ENCODE measurements around the gene RSRC1.
A peak's percentile ranks its signal among the peaks of the same experiment; 100 is the strongest.
"Not testable (repeated sequence)": the region's sequence is repeated elsewhere in the genome, so short reads cannot be mapped to it uniquely, and the experiment has no call there.

Gene RSRC1

DNA sequence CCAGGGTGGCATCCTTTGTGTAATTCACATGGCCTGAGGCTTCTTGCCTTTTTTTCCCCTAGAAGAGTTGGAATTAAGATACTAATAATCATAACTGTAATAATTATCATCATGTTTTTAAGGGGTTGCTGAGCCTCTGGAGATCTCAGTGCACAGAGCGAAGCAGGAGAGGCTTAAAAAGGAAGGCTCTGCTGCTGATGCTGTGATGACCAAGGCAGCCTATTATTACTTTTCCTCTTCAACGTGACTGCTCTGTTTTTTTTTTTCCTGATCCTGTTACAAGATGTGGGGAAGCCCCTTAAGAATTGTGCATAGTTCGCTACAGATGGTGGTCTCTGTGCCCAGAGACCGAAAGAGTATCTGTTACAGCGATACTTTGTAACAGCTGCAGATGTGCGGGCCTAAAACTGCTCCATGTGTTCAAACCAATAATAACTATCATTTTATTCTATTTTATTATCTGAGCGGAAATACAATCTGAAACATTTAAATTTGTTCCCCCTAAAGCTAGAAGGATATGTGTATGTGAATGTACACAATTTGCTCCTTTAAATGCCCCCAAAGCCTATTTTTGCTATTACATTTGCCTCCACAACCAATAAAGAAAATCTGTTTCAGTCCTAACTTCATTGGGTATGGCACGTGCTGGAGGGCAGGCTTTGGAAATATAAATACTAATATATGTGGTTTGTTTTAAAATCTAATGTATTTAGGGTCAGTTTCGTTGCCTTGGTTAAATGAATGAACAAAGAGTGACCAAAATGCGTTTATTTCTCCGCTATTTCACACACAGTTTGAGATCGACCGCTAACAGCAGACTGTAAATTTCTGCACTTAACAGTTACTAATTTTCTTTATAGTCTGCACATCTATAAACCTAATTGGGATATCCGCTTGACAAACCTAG, 8.3 kb upstream of the RSRC1 start:
- DNase-seq, result no peak

DNA sequence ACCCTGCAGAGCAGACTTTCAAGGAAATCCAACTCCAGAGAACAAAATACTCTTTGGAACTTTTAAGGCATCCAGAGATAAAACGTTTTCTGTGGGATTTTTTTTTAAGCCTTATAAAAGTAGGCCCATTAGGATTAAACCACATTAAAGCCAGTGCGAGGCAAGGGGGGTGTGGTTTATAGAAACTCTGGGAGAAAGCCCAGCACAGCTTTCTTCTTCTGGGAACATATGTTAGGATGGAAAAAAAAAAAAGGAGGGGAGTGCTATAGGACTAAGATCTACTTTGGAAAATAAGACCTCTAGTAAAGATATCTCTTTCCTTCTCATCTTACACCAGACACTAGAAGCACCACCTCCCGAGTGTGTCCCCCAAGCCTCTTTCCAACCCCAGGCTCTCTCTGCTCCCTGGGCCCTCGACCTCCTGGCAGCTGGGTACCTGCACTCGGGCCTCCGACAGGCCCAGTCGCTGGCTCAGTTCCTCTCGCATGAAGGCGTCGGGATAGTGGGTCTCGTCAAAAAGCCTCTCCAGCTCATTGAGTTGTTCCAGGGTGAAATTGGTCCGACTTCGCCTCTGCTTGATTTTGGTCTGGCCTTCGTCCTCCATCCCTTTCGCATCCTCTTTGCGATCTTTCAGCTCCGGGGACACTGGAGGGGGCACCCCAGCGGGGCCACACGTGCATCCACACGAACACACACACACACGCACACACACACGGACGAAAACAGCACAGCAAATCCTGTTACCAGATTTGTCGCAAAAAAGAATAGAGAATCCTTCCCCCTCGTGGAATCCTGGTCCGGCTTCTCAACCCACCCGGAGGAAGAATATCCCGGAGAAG, 7.4 kb upstream of the RSRC1 start:
- DNase-seq, result no peak

DNA sequence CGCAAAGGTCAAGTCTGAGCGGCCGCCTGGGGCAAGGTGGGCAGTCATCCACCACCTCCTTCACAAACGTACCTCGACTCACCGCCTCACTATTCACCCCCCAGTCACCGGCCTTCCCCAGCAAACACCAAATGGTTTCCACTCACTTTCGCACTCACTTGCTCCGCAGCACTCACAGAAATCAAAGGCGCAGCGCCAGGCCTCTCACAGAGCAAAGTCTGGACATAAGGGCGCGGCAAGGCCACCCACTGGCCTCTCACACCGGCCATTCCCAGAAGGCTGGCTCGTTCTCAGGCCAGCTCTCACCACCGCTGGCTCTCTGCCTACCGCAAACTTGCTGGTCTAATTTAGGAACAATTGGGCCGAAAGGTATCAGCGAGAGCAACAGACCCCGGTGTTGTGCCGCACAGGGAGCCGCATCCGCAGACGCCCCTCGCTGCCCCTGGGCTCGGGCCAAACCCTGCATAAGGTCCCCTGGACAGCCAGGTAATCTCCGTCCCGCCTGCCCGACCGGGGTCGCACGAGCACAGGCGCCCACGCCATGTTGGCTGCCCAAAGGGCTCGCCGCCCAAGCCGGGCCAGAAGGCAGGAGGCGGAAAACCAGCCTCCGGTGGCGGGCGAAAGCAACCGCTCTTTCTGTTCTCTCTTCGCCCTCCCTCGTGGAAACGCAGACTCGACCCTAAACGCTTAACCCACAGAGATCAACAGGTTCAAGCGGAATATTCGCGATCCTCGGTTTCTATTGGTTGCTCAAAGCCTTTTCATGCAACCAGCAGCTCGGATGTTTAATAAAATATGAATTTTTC, 6.6 kb upstream of the RSRC1 start:
- DNase-seq, result no peak

DNA sequence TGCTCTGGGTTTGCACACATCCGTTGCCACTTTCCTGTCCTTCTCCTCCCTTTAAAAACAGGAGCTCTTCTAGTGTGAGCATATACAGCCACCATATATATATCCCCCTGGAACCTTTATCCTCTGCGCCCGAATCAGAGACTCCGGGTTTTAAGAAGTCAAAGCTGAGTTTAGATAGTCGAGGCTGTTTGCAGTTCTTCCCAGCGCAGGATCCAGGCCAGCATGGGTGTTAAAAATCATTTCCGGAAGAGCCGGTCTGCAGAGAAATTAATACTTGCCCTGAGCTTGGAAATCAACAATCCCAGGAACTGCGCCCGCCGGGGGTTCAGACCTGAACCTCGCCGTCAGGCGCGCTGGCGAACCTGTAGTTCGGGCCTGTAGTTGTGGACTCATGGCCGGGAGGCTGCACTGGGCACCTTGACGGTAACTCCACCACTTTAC, 6.0 kb upstream of the RSRC1 start:
- DNase-seq, result no peak

DNA sequence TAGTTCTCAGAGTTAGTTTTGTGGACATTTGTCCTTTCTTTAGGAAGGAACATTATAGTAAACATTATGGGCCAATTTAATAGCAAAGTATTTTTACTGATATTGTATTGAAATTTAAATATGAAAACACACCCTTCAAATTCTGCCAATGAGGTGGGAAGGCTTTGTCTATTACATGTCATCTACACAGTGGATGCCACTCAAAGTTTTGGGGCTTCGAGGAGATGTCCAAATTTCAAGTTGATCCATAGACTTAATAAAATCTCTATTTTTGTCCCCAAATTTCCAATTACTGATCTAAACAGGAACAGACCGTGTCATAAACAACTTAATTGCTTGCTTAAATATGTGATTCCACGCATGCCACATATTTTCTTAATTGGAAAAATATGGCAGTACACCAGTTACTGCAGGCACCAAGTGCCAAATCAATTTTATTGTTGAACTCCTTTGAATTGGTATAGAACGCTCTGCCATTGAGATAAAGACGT, 5.4 kb upstream of the RSRC1 start:
- no peak for DNase-seq

DNA sequence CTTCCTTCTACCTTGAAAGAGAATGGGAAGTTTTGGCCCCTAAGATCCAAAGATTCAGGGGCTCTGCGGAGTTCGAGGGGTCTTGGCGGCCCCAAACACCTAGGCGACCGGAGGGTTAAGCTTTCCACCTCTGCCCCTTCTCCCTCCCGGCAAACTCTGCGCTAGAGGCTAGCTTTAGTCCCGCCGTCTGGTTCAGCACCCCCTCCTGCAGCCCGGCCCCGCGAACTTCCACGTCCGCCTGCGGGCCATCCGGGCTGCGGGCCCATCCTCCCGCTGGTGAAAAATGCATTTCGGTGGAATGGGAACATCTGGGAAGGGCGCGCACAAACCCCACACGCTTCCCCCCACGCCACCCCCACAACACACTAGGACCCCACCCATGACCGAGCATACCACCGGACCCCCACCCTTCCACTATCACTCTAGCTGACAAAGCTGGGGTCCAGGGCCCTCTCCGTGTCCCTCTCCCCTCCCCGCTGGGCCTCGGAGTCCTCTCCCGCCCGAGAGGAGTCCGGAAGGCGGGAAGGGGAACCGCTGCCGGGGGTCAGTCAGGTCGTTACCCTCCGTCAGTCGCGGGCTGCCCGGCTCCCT, 4.7 kb upstream of the RSRC1 start:
- no peak for DNase-seq

DNA sequence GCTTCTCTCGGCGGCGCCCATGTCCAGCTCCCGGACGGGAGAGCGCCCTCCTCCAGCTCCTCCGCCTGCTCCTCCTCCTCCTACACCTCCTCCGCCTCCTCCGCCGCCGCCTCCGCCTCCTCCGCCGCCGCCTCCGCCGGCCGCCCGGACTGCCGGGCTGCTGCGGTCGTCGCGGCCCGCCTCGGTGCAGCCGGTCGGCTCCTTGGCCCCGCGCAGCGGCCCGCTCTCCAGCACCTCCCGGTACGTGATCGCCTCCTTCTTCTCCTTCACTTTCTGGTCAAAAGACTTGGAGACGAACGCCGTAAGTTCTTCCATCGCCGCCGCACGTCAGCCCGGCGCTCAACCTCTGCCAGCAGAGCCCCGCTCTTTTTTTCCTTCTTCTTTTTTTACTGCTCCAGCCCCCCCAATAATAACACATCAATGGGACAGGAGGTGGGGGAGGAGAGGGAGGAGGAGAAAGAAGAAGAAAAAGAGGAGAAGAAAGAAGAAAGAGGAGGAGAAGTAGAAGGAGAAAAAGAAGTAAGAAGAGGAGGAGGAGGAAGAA, 4.1 kb upstream of the RSRC1 start:
- DNase-seq, result no peak

DNA sequence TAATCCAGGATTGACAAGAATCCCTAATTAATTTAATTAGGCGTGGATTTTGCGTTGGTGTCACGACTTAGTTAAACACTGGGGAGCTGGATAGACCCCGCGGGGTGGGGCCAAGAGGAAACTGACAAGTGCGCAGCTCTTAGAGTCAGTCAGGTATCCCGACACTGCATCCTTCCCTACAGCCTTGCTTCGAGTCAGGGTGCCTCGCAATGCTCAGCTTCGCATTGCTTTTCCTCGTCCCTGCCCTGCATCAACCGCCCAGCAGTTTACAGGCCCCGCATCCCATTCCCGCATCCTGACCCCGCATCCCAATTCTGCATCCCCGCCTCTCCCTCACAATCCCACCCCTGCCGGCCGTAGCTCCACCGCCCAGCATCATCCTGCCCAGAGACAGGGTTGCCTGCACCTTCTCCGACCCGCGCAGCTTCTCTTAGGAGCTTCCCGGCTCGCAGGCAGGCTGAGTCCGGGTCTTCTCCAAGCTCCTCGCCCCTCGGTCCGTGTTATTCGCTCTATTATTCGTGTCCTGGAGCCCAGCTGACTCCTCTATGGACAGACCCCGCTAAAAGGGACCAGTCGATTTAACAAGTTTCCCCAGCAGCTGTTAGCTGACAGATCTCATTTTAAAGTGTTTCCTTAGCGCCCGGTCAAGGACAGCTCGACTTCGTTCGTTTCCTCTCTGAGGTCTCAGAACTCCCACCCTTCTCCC, 3.0 kb upstream of the RSRC1 start:
- DNase-seq, result no peak

DNA sequence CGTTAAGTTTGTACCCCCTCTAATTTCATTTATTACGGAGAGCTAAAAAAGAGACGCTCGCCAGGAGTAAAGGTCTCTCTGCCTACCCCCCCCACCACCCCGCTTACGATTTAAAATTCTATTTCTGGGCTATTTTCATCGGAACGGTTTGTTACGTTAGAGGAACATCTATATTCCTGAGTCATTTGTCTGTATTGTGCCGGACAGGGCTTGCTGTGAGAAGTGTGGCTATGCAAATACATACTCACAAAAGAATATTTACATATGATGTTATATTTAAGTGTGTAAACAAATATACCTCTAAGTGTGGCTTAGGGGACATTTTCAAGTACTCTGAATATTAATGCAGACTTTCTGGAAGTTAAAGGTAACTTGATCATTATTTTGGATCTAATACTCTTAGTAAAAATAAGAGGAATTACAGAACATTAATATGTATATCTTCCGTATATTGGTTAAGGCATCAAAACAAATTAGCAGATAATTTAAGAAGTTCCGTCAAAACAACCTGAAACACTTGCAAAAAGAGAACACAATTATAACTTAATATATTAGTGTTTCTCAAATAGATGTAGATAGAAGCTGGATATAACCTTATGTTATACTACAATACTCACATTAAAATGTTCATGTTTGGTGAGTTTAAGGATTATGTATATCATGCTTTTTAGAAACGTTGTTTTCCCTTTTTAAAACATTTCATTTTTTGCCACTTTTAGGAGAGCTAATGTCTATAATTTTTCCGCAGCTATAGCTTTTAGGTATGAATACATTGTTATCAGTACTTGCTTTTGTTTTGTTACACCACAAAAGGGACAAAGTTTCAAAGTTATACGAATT, 2.1 kb upstream of the RSRC1 start:
- peak in 1 of 2 donors; percentile 28 for DNase-seq

DNA sequence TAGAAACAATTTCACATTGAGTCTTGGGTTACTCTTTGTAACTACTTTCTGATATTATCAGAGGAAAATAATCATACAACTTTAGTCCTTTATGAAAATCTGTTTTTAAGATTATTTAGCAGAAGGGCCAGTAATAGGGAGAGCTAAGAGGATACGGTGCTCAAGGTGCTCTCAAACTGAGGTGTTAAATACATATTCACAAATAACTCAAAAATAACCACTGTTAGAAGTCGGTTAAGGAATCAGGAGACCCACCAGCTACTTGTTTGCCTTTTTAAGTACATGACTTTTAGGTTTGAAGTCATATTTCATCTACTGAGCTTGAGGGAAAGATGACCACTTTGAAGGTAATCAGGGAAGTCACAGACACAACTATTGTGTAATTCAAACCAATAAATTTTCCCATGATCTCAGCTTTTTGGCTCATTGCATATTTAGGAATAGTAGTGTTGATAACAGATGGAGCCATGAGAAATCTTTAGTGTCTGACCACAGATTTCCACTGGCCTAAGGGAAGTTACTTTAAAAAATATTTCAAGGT, 1.4 kb upstream of the RSRC1 start:
- peak; percentile 35 to 66 for DNase-seq

DNA sequence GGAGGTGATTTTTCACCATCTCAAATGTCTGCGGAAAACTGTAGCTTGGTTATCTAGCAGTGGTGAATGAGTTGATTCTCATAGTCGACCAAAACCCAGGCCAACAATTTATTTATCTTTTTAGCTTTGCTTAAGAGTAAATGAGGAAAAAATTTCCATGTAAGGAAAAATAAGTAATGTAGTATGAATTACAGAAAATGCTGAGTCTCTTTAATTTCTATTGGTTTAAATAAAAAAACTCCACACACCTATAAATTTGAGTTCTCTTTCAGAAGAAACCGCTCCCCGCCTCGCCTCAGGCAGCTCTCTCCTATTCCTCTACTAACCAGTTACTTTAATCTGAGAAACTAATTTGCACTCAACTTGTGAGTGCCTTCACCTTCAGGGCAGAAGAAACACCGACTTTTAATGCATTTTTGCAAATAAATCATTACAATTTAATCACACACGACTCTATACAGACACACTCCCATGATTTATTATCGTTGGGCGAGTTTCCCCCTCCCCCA, 540 bp upstream of the RSRC1 start:
- DNase-seq, result no peak

DNA sequence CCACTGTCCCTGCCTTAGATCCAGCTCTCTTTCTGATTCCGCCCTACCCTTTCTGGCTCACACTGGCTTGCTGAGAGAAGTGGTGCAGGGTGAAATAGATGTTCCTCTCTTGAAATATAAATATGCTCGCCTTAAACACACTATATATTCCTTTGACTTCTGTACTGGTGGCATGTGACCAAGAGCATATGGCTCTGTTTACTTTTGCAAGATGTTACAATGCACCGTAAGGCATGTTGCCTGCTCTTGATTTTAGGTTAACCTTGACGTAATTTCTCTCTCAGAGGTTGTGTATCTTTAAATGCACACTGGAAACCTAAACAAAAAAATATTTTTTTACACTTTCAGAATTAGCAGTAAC, 749 bp downstream of the RSRC1 start:
- no peak for DNase-seq

DNA sequence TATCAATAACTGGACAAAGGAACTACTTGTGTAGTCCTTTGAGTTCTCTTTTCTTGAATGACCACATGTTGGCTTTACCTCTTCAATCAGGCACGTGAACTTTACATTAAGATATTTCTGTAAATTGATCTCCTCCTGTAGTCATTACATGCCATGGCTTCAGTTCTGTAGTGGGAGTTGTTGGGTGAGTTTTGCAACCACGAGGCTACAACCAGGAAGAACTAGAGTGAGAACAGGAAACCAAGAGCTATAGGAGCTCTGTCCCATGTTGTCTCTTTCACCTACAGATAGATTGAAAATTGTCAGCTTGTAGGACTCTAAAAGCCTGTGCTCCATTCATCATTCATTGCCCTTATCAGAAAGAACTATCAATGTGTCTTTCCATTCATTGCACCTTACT, 2.0 kb downstream of the RSRC1 start:
- no peak for DNase-seq

DNA sequence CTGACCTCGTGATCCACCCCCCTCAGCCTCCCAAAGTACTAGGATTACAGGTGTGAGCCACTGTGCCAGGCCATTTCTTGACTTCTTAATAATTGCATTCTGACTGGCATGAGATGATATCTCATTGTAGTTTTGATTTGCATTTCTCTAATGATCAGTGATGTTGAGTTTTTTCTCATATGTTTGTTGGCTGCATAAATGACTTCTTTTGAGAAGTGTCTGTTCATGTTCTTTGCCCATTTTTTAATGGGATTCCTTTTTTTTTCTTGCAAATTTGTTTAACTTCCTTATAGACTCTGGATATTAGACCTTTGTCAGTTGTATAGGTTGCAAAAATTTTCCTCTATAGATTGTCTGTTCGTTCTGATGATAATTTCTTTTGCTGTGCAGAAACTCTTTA, 3.7 kb downstream of the RSRC1 start:
- DNase-seq, result not testable (repeated sequence)

DNA sequence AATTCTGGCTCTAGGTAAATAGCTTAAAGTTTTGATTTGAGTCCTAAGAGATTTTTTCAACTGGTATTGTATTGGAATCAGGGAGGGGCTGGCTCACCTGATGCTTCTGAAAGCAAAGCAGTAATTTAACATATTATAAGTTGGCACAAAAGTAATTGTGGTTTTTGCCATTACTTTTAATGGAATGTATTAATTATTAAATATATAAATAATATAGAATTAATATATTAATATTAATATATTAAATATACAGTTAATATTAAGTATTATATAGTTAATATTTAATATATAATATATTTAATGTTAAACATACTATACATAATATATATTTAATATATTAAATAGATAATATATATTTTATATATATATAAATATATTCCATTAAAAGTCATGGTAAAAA, 10.4 kb downstream of the RSRC1 start:
- DNase-seq, result no peak

DNA sequence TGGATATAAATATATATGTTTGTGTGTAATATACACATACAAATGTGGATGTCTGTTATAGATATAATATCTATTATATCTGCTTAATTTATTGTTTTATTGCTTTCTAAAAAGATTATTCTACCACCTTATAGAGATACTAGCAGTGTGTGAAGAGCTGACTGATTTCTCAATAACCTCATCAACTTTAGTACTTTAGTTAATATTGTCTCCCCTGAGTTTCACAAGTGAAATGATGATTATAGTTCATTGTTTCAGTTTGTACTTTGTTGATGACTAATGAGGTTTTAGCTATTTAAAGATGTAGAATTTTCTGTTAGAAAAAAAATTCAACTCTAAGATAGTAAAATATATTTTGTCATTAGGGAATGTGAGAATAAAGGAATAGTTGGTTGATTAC, 11.4 kb downstream of the RSRC1 start:
- DNase-seq, result no peak

DNA sequence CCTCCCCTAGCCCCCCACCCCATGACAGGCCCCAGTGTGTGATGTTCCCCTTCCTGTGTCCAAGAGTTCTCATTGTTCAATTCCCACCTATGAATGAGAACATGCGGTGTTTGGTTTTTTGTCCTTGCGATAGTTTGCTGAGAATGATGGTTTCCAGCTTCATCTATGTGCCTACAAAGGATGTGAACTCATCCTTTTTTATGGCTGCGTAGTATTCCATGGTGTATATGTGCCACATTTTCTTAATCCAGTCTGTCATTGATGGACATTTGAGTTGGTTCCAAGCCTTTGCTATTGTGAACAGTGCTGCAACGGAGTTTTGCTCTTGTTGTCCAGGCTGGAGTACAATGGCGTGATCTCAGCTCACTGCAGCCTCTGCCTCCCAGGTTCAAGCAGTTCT, 12.8 kb downstream of the RSRC1 start:
- not testable (repeated sequence) for DNase-seq

DNA sequence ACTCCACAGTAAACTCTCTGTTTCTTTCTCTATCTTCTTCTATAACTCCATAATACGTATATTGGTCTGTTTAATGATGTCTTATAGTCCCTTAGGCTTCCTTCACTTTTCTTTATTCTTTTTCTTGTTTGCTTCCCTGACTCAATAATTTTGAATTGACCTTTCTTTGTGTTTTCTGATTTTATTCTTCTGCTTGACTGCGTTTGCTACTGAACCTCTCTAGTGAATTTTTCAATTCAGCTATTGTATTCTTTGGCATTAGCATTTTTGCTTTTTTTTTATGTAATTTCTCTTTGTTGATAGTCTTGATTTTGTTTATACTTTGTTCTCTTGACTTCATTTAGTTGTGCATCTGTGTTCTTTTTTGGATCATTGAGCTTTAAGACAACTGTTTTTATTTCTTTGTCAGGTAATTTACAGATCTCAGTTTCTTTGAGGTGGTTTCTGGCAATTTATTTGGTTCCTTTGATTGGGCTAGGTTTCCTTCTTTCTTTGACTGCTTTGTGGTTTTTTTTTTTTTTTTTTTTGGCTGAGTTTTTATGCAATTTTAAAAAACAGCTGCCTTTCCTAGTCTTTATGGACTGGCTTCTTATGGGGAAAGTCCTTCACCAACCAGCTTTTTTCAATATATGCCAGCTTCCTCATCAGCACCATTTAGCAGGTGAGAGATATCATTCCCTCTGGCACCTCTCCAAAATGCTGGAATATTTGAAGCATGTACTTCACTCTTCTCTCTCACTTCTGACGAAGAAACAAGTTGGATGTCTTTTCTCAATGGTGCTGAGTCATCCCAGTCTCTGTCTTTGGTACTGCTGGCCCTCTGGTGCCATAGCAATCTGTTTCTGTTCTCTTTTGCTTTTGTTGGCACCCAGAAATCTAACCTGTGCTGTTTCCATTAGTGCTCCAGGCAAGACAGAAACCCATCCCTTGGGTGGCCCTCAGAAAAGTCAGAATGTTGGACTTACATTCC, 17.6 kb downstream of the RSRC1 start:
- DNase-seq, result no peak

DNA sequence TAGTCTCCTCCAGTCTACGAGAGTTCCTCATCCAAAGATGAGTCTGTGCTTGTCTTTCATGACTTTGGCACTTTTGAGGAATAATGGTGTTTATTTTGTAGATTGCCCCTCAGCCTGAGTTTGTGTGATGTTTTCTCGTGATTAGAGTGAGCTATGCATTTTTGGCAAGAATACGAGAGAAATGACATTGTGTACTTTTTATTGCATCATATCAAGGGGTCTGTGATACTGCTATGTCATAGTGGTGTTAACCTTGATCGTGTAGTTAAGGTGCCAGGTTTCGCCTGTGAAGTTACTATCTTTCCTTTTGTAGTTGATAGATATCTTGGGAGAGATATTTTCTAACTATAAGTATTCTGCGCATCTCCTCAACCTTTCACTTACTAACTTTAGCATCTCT, 18.9 kb downstream of the RSRC1 start:
- no peak for DNase-seq

Data from inflammatory macrophage treated with lipopolysaccharide for 1 hour (primary cell).